Neural cell (in vitro differentiated cells): ENCODE data around the gene NHERF2.

ENCODE experiments used
- CTCF ChIP-seq: fragments of 450-650 bp; IDR thresholded peaks from 2 replicates; pipeline ENCODE4 v1.5.1; 2014; ENCODE audit warnings: antibody characterized with exemption, mild to moderate bottlenecking, moderate library complexity; ENCODE audit not compliant: poor library complexity, severe bottlenecking
- EZH2 ChIP-seq: fragments of 200-600, 300-800 bp; shearing (Covaris generic), sonication (generic); IDR thresholded peaks from 2 replicates; pipeline ENCODE4 v1.6.1; 2014; ENCODE audit warnings: antibody characterized with exemption, low read length, borderline replicate concordance, mild to moderate bottlenecking; ENCODE audit not compliant: insufficient read depth, poor library complexity, severe bottlenecking
- REST ChIP-seq: IDR thresholded peaks from 2 replicates; pipeline ENCODE4 v1.6.1; 2012; ENCODE audit warnings: borderline replicate concordance

GRCh38 chr16:1992704-1993317, 33.9 kb upstream of the NHERF2 start:
- TF ChIP-seq CTCF (no peak), REST (no peak), EZH2 (no peak)
